HG03045 (cell line): ENCODE data around the gene COG3.

Experiments used
- ATAC-seq: cut with Tn5 transposase; IDR thresholded peaks from one replicate; pipeline ENCODE4 v1.9.1; 2021; ENCODE audit warnings: mild to moderate bottlenecking, moderate library complexity; ENCODE audit not compliant: unreplicated experiment

The COG3 gene

DNA sequence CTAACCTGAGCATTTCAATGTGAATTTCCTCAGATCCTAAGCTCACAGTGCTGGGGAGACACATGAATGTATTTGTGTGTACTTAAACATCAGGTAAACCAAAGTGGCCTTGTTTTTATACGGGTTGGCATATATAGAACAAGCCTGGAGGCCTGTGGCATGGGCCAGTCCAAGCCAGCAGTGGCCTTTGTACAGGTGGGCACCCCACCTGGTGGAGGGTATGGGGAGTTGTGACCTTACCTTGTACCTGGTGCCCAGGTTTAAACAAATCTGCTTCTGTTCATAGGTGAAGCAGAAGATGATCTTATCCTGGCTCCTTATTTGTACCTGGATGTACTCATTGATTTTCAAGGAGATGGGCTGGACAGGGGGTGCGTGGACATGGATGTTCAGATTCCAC, 79.8 kb downstream of the COG3 start:
- ATAC-seq: no peak

DNA sequence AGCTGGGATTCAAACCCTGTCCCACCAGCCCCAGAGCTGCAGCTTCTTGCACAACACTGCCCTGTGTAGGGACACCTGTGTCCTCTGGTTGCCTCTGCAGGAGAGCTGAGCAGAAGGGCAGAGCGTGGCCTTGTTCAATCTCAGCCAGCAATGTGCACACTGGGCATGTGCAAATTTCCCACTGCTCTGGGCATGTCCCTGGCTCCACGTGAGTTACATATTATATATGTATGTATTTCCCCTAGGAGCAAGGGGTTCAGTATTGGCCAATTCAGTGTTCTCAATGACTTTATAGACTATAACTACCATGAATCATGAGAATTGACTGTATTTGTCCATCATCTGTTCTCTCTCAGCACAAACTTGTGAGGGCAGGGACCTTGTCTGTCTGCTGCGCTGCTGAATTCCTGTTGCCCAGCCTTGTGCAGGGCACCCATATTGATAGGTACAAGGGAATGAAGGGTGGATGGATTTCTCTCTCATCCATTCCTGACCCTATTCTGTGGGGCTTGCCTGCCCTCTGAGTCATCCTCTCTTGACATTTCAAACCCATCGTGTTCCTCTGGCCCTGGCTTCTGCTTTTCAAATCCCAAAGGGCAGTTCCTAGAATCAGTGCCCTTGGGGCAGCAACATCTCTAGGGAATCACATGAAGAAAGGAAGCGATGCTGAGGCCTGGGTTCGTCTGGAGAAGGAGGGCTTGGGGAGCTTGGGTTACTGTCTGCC, 81.1 kb downstream of the COG3 start:
- no peak for ATAC-seq

DNA sequence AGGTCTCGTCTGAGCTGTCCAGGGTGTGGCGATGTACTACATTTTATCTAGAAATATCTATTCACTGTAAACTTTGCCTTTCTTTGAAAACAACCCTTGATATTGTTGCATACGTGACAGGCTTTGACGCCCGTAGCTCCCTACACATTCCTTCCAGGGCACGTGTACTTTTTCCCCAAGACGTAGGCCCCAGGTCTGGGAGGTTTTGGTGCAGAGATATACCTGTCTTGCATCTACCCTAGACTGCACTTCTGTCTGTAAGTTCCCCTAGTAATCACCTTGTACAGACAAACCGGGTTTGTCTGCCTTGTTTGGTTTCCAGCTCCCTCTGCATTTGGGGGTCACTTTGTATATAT, 81.6 kb downstream of the COG3 start:
- ATAC-seq: no peak

DNA sequence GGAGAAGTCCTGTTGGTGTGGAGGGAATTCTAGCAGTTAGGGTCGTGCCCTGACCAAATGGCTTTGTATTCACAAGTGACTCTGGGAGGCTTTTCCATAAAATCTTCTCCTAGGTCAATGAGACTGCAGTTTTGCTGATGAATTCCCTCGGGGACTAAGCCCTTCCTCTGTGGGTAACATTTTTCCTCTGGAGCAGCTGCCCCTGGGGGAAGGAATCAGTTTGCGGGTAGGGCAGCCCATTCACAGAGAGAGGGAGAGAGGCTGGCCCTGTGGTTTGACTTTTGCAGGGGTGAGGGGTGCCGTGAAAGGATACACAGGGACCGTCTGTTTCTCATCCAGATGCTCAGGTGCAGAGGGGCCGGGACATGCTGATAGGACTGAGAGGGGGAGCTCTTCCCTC, 83.5 kb downstream of the COG3 start:
- no peak for ATAC-seq

DNA sequence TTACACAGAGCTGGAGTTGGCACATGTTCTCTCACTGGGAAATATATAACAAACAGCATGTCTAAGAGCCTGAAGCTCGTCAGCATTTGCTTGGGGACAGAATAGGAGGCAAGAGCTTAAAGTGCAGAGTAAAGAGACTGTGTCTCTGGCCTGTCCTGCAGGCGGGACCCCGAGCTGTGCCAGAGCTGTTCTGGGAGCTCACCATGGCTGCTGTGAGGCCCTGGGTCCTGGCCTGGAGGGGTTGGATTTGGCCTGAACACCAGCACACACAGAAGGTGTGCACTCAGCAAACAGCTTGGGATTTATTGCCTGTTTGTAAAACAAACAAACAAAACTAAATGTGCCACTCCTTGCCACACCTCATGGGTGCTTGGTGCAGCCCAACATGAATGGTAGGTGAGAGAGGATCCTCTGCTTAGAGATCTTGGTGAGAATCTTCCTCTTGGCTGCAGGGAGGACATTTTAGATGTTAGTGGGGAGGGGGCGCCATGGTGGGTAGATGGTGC, 89.9 kb downstream of the COG3 start:
- no peak for ATAC-seq

DNA sequence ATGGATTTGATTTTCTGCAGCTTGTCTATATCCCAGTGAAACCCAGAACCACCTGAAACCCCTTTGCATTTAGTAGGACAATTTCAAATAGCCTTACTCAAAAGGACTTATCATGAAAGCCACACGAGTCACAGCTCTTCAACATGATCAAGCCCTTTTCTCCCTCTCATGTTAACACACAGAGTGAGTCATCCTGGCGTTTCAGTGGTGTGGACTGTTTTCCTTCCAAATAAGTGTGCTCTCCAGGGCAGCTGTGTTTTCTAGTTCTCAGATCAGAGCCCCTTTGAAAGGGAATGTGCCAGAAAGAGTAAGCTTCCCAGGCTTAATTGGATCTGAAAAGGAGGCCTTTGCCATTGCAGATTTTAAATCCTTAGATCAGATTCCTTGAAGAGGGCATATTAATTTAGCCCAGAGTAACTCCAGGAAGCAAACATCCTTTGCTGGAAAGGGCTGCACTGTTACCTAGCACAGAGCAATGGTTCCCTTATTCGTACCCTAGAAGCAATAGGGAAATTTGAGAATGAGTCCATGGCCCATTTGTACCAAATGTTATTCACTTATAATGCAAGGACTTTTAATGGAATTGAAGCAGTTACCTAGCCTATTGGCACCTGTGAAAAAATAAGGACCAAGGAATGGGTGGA, 99.5 kb downstream of the COG3 start:
- ATAC-seq: no peak

DNA sequence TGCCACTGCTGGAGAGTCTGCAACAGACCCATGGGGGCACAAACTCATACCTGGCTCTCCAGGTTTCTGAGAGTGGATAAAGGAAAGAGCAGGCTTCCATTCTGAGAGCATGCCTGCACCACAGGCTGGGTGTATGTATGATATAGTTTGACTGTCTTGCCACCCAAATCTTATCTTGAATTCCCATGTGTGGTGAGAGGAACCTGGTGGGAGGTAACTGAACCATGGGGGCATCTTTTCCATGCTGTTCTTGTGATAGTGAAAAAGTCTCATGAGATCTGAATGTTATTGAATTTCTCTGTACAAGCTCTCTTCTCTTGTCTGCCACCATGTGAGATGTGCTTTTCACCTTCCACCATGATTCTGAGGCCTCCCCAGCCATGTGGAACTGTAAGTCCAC, 100.6 kb downstream of the COG3 start:
- no peak for ATAC-seq

DNA sequence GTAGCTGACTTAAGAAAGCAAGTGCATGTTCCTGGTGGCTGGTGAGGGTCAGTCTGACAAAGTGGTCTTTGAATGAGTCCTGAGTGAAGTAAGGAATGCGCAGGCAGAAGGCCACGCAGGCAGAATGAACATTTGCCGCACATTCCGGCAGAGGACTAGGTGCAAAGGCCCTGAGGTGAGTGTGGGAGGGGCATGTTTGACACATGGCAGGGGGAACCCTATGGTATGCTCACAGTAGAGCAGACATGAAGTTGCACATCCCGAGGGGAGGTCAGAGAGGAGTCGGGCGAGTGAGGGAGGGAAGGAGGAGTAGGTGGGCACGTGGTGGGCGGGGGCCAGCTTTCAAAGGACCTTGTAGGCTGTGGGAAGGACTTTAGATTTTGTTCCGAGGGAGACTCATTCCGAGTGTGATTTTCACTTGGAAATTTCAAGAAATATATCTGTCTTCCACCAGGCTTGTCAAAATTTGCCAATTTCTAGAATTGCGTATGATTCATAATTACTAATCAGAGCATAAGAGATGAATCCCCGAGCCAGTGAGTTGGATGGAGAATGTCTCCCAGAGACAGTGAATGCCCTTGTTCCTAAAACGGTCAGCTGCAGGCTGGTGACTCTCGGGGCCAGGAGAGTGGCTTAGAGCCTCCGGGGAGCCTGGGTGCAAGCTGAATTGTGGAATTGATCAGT, 110.5 kb downstream of the COG3 start:
- no peak for ATAC-seq

DNA sequence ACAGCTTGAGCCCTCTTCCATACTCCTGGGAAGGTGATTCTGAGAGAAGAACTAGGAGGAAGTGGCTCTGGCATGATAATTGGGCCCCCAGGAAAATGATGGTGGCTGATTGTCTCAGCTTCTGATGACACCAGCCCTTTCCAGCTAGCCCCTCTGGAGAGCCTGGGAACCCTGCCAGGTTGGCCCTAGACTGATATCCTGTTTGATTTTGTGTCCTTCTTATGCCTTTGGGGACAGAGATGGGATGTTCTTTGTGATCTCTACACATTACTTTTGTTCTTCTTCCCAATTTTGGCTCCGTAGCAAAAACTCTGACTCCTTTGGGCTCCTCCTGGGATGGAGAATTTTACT, 111.1 kb downstream of the COG3 start:
- no peak for ATAC-seq

DNA sequence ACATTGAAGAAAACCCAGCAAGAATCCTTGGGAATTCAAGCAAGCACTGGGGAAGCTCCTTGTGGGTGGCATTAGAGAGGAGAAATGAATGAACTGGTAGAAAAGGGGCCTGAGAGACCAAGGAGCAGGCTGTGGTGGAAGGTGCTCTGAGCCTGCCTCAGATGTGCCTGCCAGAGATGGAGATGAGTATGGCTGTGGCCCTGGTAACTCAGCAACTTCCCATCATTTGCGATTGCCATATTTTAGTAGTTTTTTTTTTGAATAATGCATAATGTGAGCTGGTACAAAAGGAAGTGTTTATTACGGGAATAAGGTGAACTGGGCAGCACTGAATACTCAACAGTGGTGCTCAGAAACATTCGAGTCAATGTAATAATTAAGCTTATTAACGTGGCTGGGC, 111.7 kb downstream of the COG3 start:
- ATAC-seq: no peak

DNA sequence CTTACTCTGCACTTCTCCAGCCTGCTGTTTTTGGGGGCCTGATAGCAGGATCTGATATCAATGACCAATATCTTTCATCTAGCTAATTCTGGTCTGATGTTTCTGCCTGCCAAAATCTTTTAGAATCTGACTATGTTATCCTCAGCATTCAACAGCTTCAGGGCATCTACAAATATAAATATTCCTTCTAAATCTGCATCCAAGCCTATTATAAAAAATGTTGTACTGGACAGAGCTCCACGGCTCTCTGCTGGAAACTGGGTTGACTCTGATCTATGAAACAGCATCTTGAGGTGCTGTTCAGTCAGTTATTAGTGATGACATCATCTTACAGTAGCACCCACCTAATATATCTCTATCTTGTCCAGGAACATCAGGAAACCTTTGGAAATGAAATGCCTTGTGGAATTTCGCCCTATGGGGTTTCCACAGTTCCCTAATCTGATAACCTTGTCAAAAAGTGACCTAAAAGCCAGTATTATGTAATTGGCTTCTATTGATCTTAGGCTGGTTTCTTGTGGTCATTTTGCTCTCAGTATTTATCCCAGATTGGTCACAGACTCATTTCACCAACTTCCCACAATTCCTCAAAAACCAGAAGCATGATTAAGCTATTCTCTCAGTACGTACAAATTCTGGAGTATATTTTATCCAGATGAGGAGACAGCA, 117.8 kb downstream of the COG3 start:
- no peak for ATAC-seq

DNA sequence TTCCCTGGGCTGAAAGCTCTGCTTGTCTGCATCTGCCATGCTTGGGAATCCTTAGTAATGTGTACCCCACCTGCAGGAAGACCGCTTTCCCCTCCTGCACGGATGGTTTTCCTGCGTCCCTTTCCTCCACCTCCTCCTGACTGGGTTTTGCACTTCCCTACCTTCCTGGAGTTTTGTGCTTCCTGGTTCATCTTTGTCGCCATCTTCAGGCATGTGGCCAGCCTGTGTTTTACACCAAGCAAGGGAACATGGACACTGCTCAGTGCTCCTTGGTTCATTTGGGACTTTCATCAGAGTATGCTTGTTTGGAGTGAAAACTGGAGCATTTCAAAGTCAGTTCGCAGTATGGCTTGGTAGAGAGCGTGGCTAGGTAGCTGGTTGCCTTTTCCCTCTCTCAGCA, 120.1 kb downstream of the COG3 start:
- ATAC-seq: no peak
